ENCODE data around the gene VPS13A. TPM values are rescaled to one million over a fixed set of nuclear protein-coding genes. Genes with fewer than 3 reads are reported as not detected.
"Not testable (repeated sequence)": the region's sequence is repeated elsewhere in the genome, so short reads cannot be mapped to it uniquely, and the experiment has no call there.

Gene VPS13A
- total RNA-seq, 1 donor from 2014 or later: 39.0 TPM

DNA sequence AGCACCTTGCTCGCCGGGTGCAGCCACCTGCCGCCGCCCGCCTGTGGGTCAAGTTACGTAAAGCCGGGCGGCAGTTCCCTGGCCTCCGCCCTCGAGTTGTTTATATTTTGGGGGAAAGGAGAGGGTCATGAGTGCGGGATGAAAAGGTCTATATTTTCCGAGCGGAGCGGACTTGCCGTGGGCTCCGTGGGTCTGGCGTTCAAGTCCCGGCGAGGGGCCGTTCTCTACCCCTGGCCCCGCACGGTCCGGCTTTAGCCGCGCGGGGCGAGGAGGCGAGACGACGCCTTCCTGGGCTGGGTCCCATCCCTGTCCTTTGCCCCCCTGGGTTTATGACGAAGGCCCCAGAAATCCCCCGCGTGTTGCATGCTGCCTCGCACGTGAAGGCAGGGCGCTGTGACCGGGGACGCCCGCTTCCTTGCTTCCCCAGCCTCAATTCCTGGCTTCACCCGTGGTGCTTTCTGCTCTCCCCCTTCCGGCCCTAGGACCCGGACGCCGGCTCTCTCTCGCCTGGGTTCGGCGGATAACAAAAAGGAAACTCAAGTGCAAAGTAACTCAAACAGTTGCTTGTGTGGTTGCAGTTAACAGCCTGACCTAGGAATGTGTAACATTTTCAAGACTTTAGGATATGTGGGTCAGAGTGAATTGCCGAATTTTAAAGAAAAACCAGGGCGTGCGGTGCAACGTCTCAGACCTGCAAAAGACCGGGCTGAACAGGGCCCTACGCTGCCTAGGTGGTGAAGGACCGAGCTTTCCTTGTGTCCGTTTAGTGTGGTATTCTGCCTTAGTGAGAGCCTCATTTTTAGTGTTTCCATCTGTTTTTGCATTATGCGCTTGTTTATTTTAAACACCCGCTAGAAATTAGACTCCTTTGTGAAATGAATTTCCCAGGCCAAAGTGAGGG is 810 bp downstream of the VPS13A start:
- intact Hi-C loops (cut with micrococcal nuclease): no loop called here
- ATAC-seq (peak; percentile 31), DNase-seq (peak; percentile 65)

DNA sequence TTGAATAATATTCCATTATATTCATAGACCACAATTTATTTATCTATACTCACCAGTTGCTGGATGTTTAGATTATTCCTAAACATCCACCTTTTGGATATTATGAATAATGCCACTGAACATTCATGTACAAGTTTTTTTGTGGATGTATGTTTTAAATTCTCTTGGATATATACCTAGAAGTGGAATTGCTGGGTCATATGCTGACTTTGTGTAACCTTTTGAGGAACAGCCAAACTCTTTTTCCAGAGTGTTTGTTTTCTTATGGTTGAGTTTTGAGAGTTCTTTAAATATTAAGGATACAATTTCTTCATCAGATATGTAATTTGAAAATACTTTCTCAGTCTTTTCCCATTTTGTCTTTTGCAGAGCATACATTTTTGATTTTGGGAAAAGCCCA is 2.7 kb downstream of the VPS13A start:
- intact Hi-C loops (cut with micrococcal nuclease): no loop called here
- no peak for ATAC-seq
- DNase-seq: no peak

DNA sequence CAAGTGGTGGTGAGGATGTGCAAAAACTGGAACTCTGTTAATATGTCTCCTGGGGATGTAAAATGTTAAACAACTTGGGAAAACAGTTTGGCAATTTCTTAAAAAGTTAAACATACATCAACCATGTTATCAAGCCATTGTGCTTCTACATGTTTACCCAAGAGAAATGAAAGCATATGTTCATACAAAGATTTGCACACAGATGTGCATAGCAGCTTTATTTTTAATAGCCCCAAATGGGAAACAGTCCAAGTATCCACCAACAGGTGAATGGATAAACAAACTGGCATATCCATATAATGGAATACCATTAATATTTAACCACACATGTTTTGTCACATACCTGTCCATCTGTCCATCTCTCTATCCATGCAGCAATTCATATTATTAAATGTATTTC is 6.2 kb downstream of the VPS13A start:
- ATAC-seq (no peak), DNase-seq (no peak)
- intact Hi-C loops (cut with micrococcal nuclease): no loop called here

DNA sequence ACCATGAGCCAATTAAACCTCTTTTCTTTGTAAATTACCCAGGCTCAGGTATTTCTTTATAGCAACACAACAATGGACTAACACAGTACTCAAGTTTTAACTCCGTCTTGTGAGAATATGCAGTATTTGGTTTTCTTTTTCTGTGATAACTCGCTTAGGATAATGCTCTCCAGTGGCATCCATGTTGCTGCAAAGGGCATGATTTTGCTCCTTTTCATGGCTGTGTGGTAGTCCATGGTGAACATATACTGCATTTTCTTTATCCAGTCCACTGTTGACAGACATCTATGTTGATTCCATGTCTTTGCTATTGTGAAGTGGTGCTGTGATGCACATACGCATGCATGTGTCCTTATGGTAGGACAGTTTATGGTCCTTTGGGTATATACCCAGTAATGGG is 10.9 kb downstream of the VPS13A start:
- intact Hi-C loops (cut with micrococcal nuclease): no loop called here
- ATAC-seq (no peak), DNase-seq (no peak)

DNA sequence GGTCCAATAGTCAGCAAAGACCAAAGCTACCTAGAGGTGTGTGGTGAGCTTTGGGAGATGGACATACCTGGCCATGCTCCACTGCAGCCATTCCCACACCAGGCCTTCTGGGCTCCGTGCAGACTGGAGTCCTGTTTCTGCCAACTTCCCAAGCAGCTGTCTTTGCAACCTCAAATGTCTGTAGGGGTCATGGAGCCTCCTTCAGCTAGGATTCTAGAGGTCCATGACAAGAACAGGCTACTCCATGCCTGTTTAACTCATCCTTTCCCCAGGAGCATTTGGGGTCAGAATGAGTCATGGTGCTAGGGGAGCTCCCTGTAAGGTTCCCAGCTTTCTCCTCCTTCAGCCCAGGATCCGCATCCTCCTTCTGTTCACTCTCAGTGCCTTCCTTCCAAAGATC is 17.1 kb downstream of the VPS13A start:
- intact Hi-C loops (cut with micrococcal nuclease): no loop called here

DNA sequence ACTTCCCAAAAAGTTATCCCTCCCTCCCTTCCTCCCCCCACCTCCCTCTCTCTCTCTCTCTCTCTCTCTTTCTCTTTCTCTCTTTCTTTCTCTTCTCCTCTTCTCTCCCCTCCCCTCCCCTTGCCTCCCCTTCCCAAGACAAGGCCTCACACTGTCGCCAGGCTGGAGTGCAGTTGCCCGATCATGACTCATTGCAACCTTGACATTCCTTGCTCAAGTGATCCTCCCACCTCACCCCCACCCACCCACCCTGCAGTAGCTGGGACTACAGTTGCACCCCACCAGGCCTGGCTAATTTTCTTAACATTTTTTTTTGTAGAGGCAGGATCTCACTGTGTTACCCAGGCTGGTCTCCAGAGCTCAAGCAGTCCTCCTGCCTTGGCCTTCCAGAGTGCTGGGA is 32.8 kb downstream of the VPS13A start:
- no peak for DNase-seq
- no peak for ATAC-seq
- intact Hi-C loops (cut with micrococcal nuclease): no loop called here

More for the DNA sequence above, 17.1 kb downstream of the VPS13A start:
- ATAC-seq (no peak), DNase-seq (no peak)

DNA sequence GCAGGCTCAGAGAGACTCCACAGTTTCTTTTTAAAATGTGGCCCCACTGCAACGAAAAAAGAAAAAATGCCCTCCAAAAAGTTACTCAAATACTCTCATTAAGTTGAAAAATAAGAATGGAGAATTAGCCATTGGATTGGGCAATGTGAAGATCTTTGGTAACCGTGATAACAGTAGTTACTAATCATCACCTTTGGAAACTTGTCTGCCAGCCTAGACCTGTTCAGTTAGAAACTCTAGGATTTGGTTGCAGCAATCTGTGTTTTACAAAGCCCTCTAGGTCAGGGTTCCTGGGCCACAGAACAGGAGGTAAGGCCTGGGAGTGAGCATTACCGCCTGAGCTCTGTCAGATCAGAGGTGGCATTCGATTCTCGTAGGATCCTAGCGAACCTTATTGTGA is 34.2 kb downstream of the VPS13A start:
- intact Hi-C loops (cut with micrococcal nuclease): no loop called here
- no peak for ATAC-seq
- no peak for DNase-seq

DNA sequence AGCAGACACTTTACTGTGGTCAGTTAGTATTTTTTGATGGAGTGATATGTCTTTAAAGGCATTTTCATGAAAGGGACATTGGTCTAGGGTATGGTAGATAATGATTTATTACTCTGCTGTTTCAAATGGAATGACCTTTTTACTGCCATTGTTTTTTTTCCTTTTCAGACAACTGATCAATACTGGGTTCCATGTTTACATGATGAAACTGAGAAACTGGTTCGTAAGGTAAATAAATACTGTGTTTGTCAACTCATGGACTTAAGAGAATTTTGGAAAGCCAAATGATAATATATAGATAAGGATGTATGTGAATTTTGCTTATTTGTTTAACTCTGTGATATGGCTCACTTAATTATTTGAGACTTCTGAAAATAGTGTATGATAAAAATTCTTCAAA is 35.5 kb downstream of the VPS13A start:
- intact Hi-C loops (cut with micrococcal nuclease): no loop called here
- ATAC-seq: no peak
- DNase-seq: no peak

DNA sequence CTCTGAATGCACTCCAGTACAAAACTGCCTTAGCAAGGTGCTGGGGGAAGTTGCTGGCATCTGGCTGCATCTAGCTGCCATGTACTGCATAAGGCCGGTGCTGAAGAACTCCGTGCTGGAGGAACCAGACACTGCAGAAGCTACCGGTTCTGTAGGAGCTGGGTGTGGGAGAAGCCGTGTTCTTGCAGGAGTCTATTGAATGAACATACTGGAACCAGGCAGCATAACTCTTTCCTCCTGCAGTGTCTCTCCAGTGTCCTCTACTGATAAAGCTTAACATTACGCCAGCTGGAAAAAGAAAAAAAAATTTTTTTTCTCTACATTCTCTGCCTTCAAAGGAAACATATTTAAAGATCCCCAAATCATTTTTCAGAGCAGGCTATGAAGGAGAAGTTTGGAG is 38.5 kb downstream of the VPS13A start:
- ATAC-seq (peak; percentile 23), DNase-seq (no peak)
- intact Hi-C loops (cut with micrococcal nuclease): no loop called here

DNA sequence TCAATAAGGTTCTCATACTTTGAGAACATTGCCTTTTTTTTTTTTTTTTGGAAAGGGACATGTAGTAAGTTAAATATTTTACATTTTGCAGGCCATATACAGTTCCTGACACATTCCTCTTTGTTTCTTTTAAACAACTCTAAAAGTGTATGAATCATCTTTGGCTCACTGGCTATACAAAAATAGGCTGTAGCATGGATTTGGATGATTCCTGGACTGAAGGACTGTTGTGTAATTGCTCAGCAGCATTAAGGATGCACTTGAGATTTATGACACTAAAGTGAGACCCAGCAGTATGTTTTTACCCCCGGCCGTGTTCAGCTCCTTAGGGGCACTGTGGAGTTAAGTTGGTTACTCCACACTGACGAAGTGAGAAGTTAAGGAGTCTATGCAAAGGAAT is 41.3 kb downstream of the VPS13A start:
- intact Hi-C loops (cut with micrococcal nuclease): no loop called here

DNA sequence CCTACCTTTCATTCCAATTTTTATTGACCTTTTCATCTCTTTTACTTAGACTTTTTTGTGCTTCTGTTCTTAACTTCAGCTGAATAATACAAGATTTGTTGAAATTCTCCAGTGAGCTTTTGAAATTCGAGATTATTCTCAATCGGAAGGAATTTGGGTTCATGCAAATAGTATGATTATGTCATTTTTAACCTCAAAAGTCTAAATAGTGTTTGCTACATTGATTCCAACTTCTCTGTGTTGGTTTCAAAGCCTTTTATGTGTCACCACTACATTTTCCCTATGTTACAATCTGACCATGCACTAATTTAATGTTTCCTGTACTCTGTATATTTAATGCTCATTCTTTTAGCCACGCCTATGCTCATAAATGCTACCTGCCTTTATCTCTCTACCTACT is 44.1 kb downstream of the VPS13A start:
- no peak for DNase-seq
- intact Hi-C loops (cut with micrococcal nuclease): no loop called here
- no peak for ATAC-seq

More for the DNA sequence above, 41.3 kb downstream of the VPS13A start:
- DNase-seq (no peak), ATAC-seq (no peak)

DNA sequence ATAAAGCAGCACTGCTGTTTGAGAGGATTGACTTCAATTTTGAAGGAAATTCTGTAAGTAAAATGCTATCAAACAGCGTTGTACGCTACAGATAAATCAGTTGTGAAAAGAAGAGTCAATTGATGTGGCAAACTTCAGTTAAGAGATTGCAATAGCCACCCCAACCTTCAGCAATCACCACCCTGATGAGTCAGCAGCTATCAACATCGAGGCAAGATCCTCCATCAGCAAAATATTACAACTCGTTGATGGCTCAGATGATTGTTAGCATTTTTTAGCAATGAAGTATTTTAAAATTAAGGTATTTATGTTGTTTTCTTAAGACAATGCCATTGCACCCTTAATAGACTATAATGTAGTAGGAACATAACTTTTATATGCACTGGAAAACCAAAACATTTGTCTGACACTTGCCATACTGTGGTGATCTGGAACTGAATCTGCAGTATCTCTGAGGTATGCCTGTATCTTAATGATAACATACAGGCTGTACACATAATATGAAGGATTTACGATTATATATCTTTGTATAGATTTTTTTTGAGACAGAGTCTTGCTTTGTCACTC is 47.5 kb downstream of the VPS13A start:
- DNase-seq (no peak), ATAC-seq (no peak)
- intact Hi-C loops (cut with micrococcal nuclease): no loop called here

DNA sequence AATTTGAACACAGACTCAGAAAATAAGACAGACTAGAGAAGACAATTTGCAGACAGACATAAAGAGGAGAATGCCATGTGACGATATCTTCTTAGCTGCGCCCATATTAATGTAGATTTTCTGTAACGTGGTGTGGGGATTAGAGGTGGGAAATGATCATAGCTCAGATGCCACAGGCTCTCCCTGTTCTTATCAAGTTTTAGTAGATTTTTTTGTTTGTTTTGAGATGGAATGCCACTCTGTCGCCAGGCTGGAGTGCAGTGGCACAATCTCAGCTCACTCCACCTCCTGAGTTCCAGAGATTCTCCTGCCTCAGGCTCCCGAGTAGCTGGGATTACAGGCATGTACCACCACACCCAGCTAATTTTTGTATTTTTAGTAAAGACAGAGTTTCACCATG is 59.4 kb downstream of the VPS13A start:
- intact Hi-C loops (cut with micrococcal nuclease): no loop called here
- no peak for ATAC-seq
- DNase-seq: no peak

DNA sequence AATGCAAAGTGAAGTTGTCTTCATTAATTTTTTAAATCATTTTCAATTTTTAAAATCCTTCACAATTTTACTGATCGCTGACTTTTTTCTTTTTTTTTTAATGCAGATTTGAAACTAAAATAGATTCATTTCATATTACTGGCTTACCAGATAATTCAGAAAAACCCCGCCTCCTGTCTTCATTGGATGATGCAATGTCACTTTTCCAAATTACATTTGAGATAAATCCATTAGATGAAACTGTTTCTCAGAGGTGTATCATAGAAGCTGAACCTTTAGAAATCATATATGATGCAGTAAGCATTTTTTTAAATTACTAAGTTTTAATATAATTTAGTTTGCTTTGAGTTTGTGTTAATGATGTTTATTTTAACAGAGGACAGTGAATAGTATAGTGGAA is 60.6 kb downstream of the VPS13A start:
- no peak for ATAC-seq
- DNase-seq: no peak
- intact Hi-C loops (cut with micrococcal nuclease): no loop called here

DNA sequence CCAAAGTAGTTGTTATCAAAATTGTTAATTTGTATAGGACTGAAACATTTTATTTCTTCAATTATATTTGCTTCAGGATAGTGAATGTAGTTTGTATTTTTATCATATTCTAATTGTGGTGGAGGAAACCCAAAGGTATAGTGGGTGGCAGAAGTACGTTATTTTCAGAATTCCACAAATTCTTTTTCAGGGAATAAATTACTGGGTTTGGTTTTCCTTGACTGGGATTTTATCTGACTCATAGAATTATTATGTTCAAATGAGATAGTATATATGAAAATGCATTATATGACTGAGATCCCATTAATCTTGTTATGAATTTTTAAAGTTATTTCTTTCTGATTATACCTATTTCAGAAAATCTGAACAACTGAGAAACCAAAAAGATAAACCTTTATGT is 73.7 kb downstream of the VPS13A start:
- DNase-seq: no peak
- intact Hi-C loops (cut with micrococcal nuclease): no loop called here
- no peak for ATAC-seq

DNA sequence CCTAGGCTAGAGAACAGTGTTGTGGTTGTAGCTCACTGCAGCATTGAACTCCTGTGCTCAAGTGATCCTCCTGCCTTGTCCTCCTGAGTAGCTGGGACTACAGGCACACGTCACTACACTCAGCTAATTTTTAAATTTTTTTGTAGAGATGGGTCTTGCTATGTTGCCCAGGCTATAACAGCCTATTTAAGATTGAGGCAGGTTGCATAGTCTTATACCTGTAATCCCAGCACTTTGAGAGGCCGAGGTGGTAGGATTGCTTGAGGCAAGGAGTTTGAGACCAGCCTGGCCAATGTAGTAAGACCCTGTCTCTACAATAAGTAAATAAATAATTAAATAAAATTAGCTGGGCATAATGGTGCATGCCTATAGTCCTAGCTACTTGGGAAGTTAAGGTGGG is 79.9 kb downstream of the VPS13A start:
- DNase-seq (no peak), ATAC-seq (no peak)
- intact Hi-C loops (cut with micrococcal nuclease): no loop called here

DNA sequence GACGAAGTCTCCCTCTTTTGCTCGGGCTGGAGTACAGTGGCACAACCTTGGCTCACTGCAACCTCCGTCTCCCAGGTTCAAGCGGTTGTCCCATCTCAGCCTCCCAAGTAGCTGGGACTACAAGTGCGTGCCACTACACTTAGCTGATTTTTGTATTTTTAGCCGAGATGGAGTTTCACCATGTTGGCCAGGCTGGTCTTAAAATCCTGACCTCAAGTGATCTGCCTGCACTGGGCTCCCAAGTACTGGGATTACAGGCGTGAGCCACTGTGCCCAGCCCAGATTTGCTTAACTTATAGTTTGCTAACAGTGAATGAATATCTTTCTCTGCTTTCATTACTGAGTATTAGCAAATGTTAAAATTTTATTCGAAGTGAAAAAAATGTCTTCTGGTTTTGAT is 84.3 kb downstream of the VPS13A start:
- no peak for DNase-seq
- intact Hi-C loops (cut with micrococcal nuclease): no loop called here

DNA sequence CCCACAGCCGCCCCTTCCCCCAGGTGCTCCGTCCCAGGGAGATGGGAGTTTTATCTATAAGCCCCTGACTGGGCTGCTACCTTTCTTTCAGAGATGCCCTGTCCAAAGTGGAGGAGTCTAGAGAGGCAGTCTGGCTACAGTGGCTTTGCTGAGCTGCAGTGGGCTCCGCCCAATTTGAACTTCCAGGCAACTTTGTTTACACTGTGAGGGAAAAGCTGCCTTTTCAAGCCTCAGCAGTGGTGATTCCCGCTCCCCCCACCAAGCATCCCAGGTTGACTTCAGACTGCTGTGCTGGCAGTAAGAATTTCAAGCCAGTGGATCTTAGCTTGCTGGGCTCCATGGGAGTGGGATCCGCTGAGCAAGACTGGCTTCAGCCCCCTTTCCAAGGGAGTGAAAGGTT is 90.4 kb downstream of the VPS13A start:
- intact Hi-C loops (cut with micrococcal nuclease); DNase-seq; ATAC-seq: not testable (repeated sequence)

More for the DNA sequence above, 84.3 kb downstream of the VPS13A start:
- ATAC-seq: no peak

DNA sequence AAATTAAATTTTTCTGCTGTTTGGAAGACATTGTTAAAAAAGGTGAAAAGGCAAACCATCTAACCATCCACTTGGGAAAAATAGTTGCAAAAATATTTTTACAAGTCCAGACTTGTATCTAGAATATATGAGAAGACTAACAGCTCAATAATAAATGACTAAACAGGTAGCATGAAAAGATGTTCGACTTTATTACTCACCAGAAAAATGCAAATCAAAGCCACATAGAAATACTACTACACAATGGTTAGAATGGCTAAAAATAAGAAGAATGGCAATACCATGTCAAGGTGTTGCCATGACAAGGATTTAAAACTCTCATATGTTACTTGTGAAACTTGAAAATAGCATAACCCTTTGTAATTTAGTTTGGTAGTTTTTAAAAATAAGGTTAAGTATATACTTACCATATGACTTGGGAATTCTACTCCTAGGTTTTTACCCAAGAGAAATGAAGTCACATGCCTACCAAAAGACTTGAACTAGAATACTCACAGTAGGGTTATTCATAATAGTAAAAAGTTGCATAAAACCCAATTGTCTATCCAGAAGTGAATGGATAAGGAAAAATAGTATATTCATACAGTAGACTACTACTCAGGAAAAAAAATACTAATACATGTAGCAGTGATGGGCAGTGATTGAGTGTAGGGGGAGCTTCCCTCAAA is 93.8 kb downstream of the VPS13A start:
- ATAC-seq (no peak), DNase-seq (no peak)
- intact Hi-C loops (cut with micrococcal nuclease): no loop called here

DNA sequence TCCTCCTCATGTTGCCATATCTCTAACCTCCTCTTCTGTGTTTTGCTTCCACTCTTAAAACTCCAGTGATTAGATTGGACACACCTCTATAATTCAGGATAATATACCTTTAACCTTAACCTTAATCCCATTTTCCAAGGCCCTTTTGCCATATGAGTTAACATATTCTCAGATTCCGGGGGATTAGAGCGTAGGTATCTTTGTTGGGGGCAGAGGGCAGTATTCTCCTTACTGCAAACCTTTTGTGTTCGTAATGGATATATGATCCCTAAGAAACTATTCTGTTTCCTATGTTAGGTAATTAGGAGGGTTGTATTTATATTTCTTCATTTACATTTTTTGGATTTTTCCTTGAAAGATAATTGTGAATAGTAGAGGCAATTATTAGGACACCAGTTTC is 99.5 kb downstream of the VPS13A start:
- intact Hi-C loops (cut with micrococcal nuclease): no loop called here
- DNase-seq (no peak), ATAC-seq (no peak)

Measured in left ventricle myocardium superior (tissue), 1 donor.